C1 segment of cervical spinal cord (tissue), 14 donors: ENCODE results near the gene KIF2A.
A peak's percentile ranks its signal among the peaks of the same experiment; 100 is the strongest.

Experiments
- DNase-seq, 14 donors: peaks; one replicate each; lab custom pipeline; 2025; lab: John Stamatoyannopoulos, UW

The KIF2A gene

GRCh38 chr5:62305715-62306322 lies at the start of gene KIF2A:
Gene KIF2A (plus strand): TSS chr5:62306206. CDS start chr5:62306473, 267 bp downstream.
- peak; percentile 39 to 93 (median 85) for DNase-seq

- DNase-seq = no peak
Measured at GRCh38 chr5:62257020-62257367, 49.0 kb upstream of the KIF2A start.

- no peak for DNase-seq
Measured at GRCh38 chr5:62258654-62259053, 47.4 kb upstream of the KIF2A start.

GRCh38 chr5:62259699-62260250 lies 46.2 kb upstream of the KIF2A start:
- DNase-seq = no peak

- peak in 2 of 14 donors; percentile 11 to 15 for DNase-seq
Measured at GRCh38 chr5:62260513-62260912, 45.5 kb upstream of the KIF2A start.

GRCh38 chr5:62263401-62263800 lies 42.6 kb upstream of the KIF2A start:
- DNase-seq = no peak

GRCh38 chr5:62265648-62266112 lies 40.3 kb upstream of the KIF2A start:
- no peak for DNase-seq

GRCh38 chr5:62266573-62266972 lies 39.4 kb upstream of the KIF2A start:
- no peak for DNase-seq

- DNase-seq = no peak
Measured at GRCh38 chr5:62268234-62268633, 37.8 kb upstream of the KIF2A start.

GRCh38 chr5:62268792-62269191 lies 37.2 kb upstream of the KIF2A start:
- no peak for DNase-seq

GRCh38 chr5:62271370-62271769 lies 34.6 kb upstream of the KIF2A start:
- DNase-seq = no peak

GRCh38 chr5:62271870-62272269 lies 34.1 kb upstream of the KIF2A start:
- DNase-seq = no peak

GRCh38 chr5:62273687-62274086 lies 32.3 kb upstream of the KIF2A start:
- peak in 7 of 14 donors; percentile 4 to 59 (median 34) for DNase-seq

- DNase-seq = no peak
Measured at GRCh38 chr5:62275581-62275980, 30.4 kb upstream of the KIF2A start.

- DNase-seq = no peak
Measured at GRCh38 chr5:62281411-62281810, 24.6 kb upstream of the KIF2A start.

GRCh38 chr5:62282064-62282463 lies 23.9 kb upstream of the KIF2A start:
- no peak for DNase-seq

GRCh38 chr5:62283005-62283404 lies 23.0 kb upstream of the KIF2A start:
- DNase-seq = no peak

GRCh38 chr5:62283861-62284260 lies 22.1 kb upstream of the KIF2A start:
- DNase-seq = no peak

GRCh38 chr5:62284946-62285891 lies 20.8 kb upstream of the KIF2A start:
- no peak for DNase-seq

GRCh38 chr5:62286834-62287233 lies 19.2 kb upstream of the KIF2A start:
- no peak for DNase-seq

- DNase-seq = no peak
Measured at GRCh38 chr5:62287237-62287636, 18.8 kb upstream of the KIF2A start.

- no peak for DNase-seq
Measured at GRCh38 chr5:62288118-62288517, 17.9 kb upstream of the KIF2A start.

GRCh38 chr5:62289813-62290212 lies 16.2 kb upstream of the KIF2A start:
- no peak for DNase-seq
